Nephron (organoid): ENCODE measurements around the gene ISCA2.

ENCODE experiments used
- H3K27ac Mint-ChIP-seq, 3 experiments: 2 replicates each; pipeline ENCODE4 v1.8.0; 2020; ENCODE audit warnings: mixed read lengths in 3 of 3, mild to moderate bottlenecking in 2 of 3, moderate library complexity in 1 of 3
- H3K27me3 Mint-ChIP-seq: 2 replicates; pipeline ENCODE4 v1.8.0; 2021; ENCODE audit warnings: low read depth, mild to moderate bottlenecking, moderate library complexity, mixed read lengths
- H3K36me3 Mint-ChIP-seq: 2 replicates; pipeline ENCODE4 v1.8.0; 2020; ENCODE audit warnings: low read depth, mixed read lengths
- H3K4me1 Mint-ChIP-seq: 2 replicates; pipeline ENCODE4 v1.8.0; 2020; ENCODE audit warnings: mixed read lengths
- H3K4me3 Mint-ChIP-seq, 3 experiments: 2 replicates each; pipeline ENCODE4 v1.8.0; 2020; ENCODE audit warnings: mild to moderate bottlenecking in 3 of 3, mixed read lengths in 3 of 3, moderate library complexity in 2 of 3
- H3K9me3 Mint-ChIP-seq: 2 replicates; pipeline ENCODE4 v1.8.0; 2020; ENCODE audit warnings: mixed read lengths
- CTCF ChIP-seq, 3 experiments: fragments of 200-600 bp; sonication (generic); IDR thresholded peaks; one replicate each; pipeline ENCODE4 v1.5.0; 2021; ENCODE audit warnings: antibody characterized with exemption in 3 of 3; ENCODE audit not compliant: unreplicated experiment in 3 of 3

ISCA2 gene

GRCh38 chr14:74528406-74528805, 34.8 kb downstream of the ISCA2 start:
- no peaks in the 10 kb centered on the region for H3K36me3 Mint-ChIP-seq
- no peak overlapping the region for H3K4me3 Mint-ChIP-seq
- peaks cover 17% of the 10 kb centered on the region for H3K4me1 Mint-ChIP-seq
- H3K27ac Mint-ChIP-seq: no peak overlapping the region
- no peaks in the 10 kb centered on the region for H3K27me3 Mint-ChIP-seq
- TF ChIP-seq CTCF (IDR thresholded peaks at IDR 0.05; ENCODE audit: unreplicated experiment in 3 of 3): no peak
- no peaks in the 10 kb centered on the region for H3K9me3 Mint-ChIP-seq

- H3K9me3 Mint-ChIP-seq: no peaks in the 10 kb centered on the region
- H3K4me3 Mint-ChIP-seq: no peak overlapping the region
- peak overlapping the region in 1 of 3 experiments; percentile 52 for H3K27ac Mint-ChIP-seq
- H3K36me3 Mint-ChIP-seq: no peaks in the 10 kb centered on the region
- H3K4me1 Mint-ChIP-seq: peaks cover 17% of the 10 kb centered on the region
- H3K27me3 Mint-ChIP-seq: no peaks in the 10 kb centered on the region
- no peak for TF ChIP-seq CTCF (IDR thresholded peaks at IDR 0.05; ENCODE audit: unreplicated experiment in 3 of 3)
These were observed 35.3 kb downstream of the ISCA2 start for GRCh38 chr14:74528886-74529285.

GRCh38 chr14:74531006-74531405, 37.4 kb downstream of the ISCA2 start:
- Mint-ChIP-seq H3K9me3 (no peaks in the 10 kb centered on the region), H3K27ac (no peak overlapping the region), H3K4me1 (peaks cover 6% of the 10 kb centered on the region), H3K4me3 (no peak overlapping the region), H3K27me3 (no peaks in the 10 kb centered on the region), H3K36me3 (no peaks in the 10 kb centered on the region)
- TF ChIP-seq CTCF (IDR thresholded peaks at IDR 0.05; ENCODE audit: unreplicated experiment in 3 of 3): no peak

GRCh38 chr14:74531467-74531866, 37.9 kb downstream of the ISCA2 start:
- peaks cover 1% of the 10 kb centered on the region for H3K4me1 Mint-ChIP-seq
- no peak overlapping the region for H3K27ac Mint-ChIP-seq
- no peak for TF ChIP-seq CTCF (IDR thresholded peaks at IDR 0.05; ENCODE audit: unreplicated experiment in 3 of 3)
- H3K9me3 Mint-ChIP-seq: no peaks in the 10 kb centered on the region
- no peaks in the 10 kb centered on the region for H3K36me3 Mint-ChIP-seq
- H3K4me3 Mint-ChIP-seq: no peak overlapping the region
- no peaks in the 10 kb centered on the region for H3K27me3 Mint-ChIP-seq

GRCh38 chr14:74532246-74532645, 38.7 kb downstream of the ISCA2 start:
- no peaks in the 10 kb centered on the region for H3K4me1 Mint-ChIP-seq
- H3K27ac Mint-ChIP-seq: no peak overlapping the region
- no peaks in the 10 kb centered on the region for H3K9me3 Mint-ChIP-seq
- H3K4me3 Mint-ChIP-seq: no peak overlapping the region
- H3K27me3 Mint-ChIP-seq: no peaks in the 10 kb centered on the region
- no peak for TF ChIP-seq CTCF (IDR thresholded peaks at IDR 0.05; ENCODE audit: unreplicated experiment in 3 of 3)
- no peaks in the 10 kb centered on the region for H3K36me3 Mint-ChIP-seq

GRCh38 chr14:74533576-74533975, 40.0 kb downstream of the ISCA2 start:
- no peak for TF ChIP-seq CTCF (IDR thresholded peaks at IDR 0.05; ENCODE audit: unreplicated experiment in 3 of 3)
- Mint-ChIP-seq H3K4me1 (no peaks in the 10 kb centered on the region), H3K27me3 (no peaks in the 10 kb centered on the region), H3K4me3 (no peak overlapping the region), H3K36me3 (no peaks in the 10 kb centered on the region), H3K27ac (no peak overlapping the region), H3K9me3 (no peaks in the 10 kb centered on the region)
